ENCODE measurements around the gene RDH13. TPM values are rescaled to one million over a fixed set of nuclear protein-coding genes. Genes with fewer than 3 reads are reported as not detected.

RDH13 gene
- total RNA-seq, 1 experiment from 2014 or later, result 43.3 TPM

- intact Hi-C loops (cut with micrococcal nuclease; ENCODE audit: unreplicated experiment), result no loop called here
- no peak for TF ChIP-seq CTCF (IDR thresholded peaks at IDR 0.05; ENCODE audit: insufficient read depth in 1 of 2, low read depth in 1 of 2, low read length in 1 of 2, severe bottlenecking in 1 of 2, unreplicated experiment in 1 of 2)
- H3K9me3 ChIP-seq, result no peaks in the 10 kb centered on the region
- peaks cover 6% of the 10 kb centered on the region; the same call in 1 of the 2 replicates for H3K36me3 ChIP-seq (ENCODE audit: control insufficient read depth, insufficient read depth, low read length)
- no peak overlapping the region for H3K4me3 ChIP-seq (ENCODE audit: low read depth, low read length)
- ChIA-PET POLR2A (interaction anchor here (0.7 kb wide), 1 partner anchor 11 kb away, joined by 3 read pairs; no protein-coding TSS in a partner anchor), CTCF (no interaction called here)
- H3K36me3 Mint-ChIP-seq (ENCODE audit: insufficient read depth, unreplicated experiment), result peaks cover 75% of the 10 kb centered on the region
- H3K27ac Mint-ChIP-seq (ENCODE audit: unreplicated experiment), result no peak overlapping the region
- H3K4me1 ChIP-seq, result peaks cover 4% of the 10 kb centered on the region; the same call in 1 of the 2 replicates
- H3K4me3 Mint-ChIP-seq (ENCODE audit: unreplicated experiment), result no peak overlapping the region
- BruUV-seq (replicated peaks), result no TSS peak
- H3K27me3 Mint-ChIP-seq (ENCODE audit: insufficient read depth, unreplicated experiment), result no peaks in the 10 kb centered on the region
- peaks cover 19% of the 10 kb centered on the region for H3K4me1 Mint-ChIP-seq (ENCODE audit: low read depth, unreplicated experiment)
- H3K27me3 ChIP-seq (replicated peaks; ENCODE audit: control insufficient read depth, insufficient read depth, low read length), result no peaks in the 10 kb centered on the region
- H3K9me3 Mint-ChIP-seq (ENCODE audit: unreplicated experiment), result no peaks in the 10 kb centered on the region
- no peak for DNase-seq
These were observed 20.3 kb upstream of the RDH13 start for GRCh38 chr19:55083004-55083850.

GRCh38 chr19:55082020-55082851 lies 19.3 kb upstream of the RDH13 start:
- Histone ChIP-seq H3K4me1 (peaks cover 4% of the 10 kb centered on the region), H3K9me3 (no peaks in the 10 kb centered on the region), H3K36me3 (ENCODE audit: control insufficient read depth, insufficient read depth, low read length) (peaks cover 5% of the 10 kb centered on the region; the same call in 1 of the 2 replicates), H3K27me3 (replicated peaks; ENCODE audit: control insufficient read depth, insufficient read depth, low read length) (no peaks in the 10 kb centered on the region), H3K4me3 (ENCODE audit: low read depth, low read length) (no peak overlapping the region)
- ChIA-PET CTCF (no interaction called here), POLR2A (no interaction called here)
- Mint-ChIP-seq H3K36me3 (ENCODE audit: insufficient read depth, unreplicated experiment) (peaks cover 65% of the 10 kb centered on the region), H3K27ac (ENCODE audit: unreplicated experiment) (no peak overlapping the region), H3K27me3 (ENCODE audit: insufficient read depth, unreplicated experiment) (no peaks in the 10 kb centered on the region), H3K4me1 (ENCODE audit: low read depth, unreplicated experiment) (peaks cover 17% of the 10 kb centered on the region), H3K4me3 (ENCODE audit: unreplicated experiment) (peak overlapping the region; percentile 49), H3K9me3 (ENCODE audit: unreplicated experiment) (no peaks in the 10 kb centered on the region)
- no peak for DNase-seq
- TF ChIP-seq CTCF (IDR thresholded peaks at IDR 0.05; ENCODE audit: insufficient read depth in 1 of 2, low read depth in 1 of 2, low read length in 1 of 2, severe bottlenecking in 1 of 2, unreplicated experiment in 1 of 2), result no peak
- BruUV-seq (replicated peaks), result no TSS peak
- intact Hi-C loops (cut with micrococcal nuclease; ENCODE audit: unreplicated experiment), result no loop called here

GRCh38 chr19:55081770-55082019 lies 18.7 kb upstream of the RDH13 start:
- no TSS peak for BruUV-seq (replicated peaks)
- H3K4me1 Mint-ChIP-seq (ENCODE audit: low read depth, unreplicated experiment), result peaks cover 21% of the 10 kb centered on the region
- peaks cover 5% of the 10 kb centered on the region; the same call in 1 of the 2 replicates for H3K36me3 ChIP-seq (ENCODE audit: control insufficient read depth, insufficient read depth, low read length)
- no peak for DNase-seq
- TF ChIP-seq CTCF (IDR thresholded peaks at IDR 0.05; ENCODE audit: insufficient read depth in 1 of 2, low read depth in 1 of 2, low read length in 1 of 2, severe bottlenecking in 1 of 2, unreplicated experiment in 1 of 2), result no peak
- intact Hi-C loops (cut with micrococcal nuclease; ENCODE audit: unreplicated experiment), result loop anchor here (2.0 kb wide), 1 partner anchor 19 kb away; the partner anchor contains the start of gene RDH13
- peaks cover 66% of the 10 kb centered on the region for H3K36me3 Mint-ChIP-seq (ENCODE audit: insufficient read depth, unreplicated experiment)
- H3K4me1 ChIP-seq, result peaks cover 10% of the 10 kb centered on the region
- ChIA-PET POLR2A (no interaction called here), CTCF (no interaction called here)
- H3K27me3 Mint-ChIP-seq (ENCODE audit: insufficient read depth, unreplicated experiment), result no peaks in the 10 kb centered on the region
- H3K27ac Mint-ChIP-seq (ENCODE audit: unreplicated experiment), result peak overlapping the region; percentile 94
- H3K9me3 ChIP-seq, result no peaks in the 10 kb centered on the region
- no peaks in the 10 kb centered on the region for H3K27me3 ChIP-seq (replicated peaks; ENCODE audit: control insufficient read depth, insufficient read depth, low read length)
- H3K4me3 Mint-ChIP-seq (ENCODE audit: unreplicated experiment), result peak overlapping the region; percentile 93
- peak overlapping the region; percentile 0; the same call in 1 of the 2 replicates for H3K4me3 ChIP-seq (ENCODE audit: low read depth, low read length)
- no peaks in the 10 kb centered on the region for H3K9me3 Mint-ChIP-seq (ENCODE audit: unreplicated experiment)

Measured in Caco-2 (cell line).